ENCODE results near the gene SHROOM4.

SHROOM4 gene

DNA sequence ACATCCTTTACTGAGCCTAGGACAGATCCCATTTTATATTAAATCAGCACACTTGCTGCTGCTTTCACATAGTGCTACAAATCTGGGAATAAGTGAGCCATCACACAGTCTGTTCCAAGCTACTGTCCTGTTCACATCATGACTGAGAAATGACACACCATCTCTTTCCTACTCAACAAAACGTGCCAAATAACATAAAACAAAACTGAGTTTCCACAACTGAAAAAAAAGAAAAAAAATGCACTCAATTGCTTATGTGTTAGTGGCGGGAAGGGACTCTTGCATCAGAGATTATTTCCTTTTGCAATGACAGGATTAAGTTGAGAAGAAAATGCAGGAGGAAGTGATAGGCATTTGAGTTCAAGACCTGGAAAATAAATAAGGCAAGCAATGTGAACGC, 109.0 kb downstream of the SHROOM4 start:
- DNase-seq: no peak

DNA sequence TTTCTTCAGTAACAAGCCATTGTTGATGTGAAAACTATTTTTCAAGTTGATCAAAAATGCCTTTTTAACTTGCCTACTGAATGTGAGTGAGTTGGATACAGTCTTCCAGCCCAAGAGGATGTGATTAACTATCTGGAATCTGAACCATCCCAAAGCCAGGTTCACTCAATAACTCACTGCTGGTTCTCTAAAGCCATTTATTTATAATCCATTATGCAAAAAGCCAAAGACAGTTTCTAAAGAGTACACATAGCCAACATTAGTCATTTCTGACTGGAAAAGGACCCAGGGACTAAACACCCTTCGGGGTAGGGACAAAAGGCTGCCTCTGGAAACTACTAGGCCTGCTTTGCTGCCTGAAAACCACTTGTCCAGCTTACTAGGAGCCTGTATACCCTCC, 109.6 kb downstream of the SHROOM4 start:
- no peak for DNase-seq

DNA sequence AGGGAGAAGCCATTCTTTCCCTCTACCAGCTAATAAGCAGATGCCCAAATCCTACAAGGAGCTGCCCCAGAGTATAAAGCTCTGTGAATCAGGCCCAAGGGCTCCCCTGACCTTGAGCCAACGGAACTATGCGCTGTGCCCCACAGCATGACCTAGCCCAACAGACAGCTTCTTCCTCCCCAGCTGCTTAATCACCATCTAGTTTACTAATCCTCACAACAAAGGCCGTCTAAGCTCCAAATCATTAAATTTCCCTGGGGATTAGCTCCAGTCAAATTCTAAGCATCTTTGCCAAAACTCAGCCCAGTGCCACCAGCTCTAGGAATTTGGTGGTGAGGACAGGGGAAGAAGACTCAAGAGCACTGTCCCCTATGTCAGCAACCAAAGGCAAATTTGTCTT, 113.1 kb downstream of the SHROOM4 start:
- DNase-seq: no peak

DNA sequence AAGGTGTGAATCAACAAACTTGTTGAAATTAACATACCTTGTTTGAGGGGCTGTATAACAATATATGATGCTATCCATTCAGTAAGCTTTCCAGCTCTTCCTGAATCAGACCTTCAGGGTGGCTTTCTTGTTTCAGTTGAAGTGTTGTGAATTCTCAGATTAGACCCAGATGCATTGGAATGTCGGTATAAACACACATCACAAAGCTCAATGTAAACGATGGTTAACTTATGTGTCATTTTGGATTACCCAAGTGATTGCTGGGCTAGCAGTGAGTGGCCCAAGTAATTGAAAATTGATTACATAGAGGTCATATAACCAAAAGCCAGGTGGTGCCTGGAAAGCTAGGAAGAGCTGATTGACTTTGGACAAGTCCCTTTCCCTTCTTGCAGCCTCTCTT, 115.0 kb downstream of the SHROOM4 start:
- no peak for DNase-seq

DNA sequence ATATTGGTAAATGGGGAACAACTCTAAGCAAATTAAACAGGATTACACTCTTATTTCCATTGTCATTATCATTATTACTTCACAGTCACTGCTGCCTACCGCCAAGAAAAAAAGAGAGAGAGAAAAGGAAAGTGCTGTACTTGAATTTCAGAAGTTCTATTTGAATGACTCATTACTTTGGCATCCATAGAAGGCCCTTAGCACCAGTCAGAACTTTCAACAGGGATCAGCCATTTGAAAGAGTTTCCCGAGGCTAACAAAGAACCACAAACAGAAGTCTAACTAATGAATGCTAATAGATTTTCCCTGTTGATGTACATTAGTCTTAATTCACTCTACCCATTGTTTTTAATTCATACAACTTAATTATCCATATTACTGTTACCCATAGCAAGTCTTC, 116.3 kb downstream of the SHROOM4 start:
- DNase-seq: no peak

- DNase-seq: no peak
These were observed 122.2 kb downstream of the SHROOM4 start for GRCh38 chrX:50691820-50692219.

DNA sequence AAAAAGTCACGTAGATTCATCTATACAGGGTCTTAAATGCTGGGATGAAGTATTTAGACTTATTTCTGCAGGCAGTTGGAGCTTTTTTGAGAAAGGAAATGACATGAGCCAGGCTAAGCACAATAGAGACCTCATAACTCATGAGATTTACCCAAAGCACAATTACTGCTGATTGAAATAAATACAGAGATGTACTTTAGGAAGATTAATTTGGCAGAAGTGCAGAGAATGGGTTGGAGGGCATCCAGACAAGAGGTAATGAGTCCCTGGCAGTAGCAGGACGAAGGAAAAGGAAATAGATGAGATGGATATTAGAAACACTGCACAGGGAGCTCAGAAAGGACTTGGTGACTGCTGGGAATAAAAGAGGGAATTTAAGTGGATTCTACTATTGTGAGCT, 129.1 kb downstream of the SHROOM4 start:
- no peak for DNase-seq

- DNase-seq: no peak
These were observed 133.0 kb downstream of the SHROOM4 start for GRCh38 chrX:50680990-50681389.

GRCh38 chrX:50677789-50678188, 136.2 kb downstream of the SHROOM4 start:
- no peak for DNase-seq

DNA sequence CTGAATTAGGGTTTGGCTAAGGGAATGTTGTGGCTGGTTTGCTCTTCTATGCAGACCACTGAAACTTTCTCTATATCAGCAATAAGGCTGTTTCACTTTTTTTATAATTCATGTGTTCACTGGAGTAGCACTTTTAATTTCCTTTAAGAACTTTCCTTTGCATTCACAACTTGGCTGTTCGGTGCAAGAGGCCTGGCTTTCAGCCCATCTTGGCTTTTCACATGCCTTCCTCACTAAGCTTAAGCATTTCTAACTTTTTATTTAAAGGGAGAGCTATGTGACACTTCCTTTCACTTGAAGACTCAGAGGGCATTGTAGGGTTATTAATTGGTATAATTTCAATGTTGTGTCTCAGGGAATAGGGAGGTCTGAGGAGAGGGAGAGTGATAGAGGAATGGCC, 142.3 kb downstream of the SHROOM4 start:
- DNase-seq: no peak

DNA sequence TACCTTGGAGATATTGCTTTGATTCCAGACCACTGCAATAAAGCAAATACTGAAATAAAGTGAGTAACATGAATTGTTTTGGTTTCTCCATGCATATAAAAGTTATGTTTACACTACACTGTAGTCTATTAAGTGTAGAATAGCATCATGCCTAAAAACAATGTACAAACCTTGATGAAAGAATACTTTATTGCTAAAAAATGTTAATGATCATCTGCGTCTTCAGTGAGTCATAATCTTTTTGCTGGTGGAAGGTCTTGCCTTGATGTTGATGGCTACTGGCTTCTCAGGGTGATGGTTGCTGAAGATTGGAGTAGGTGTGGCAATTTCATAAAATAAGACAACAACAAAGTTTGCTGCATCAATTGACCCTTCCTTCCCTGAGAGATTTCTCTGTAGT, 145.1 kb downstream of the SHROOM4 start:
- no peak for DNase-seq

GRCh38 chrX:50648156-50648555, 165.8 kb downstream of the SHROOM4 start:
- no peak for DNase-seq

DNA sequence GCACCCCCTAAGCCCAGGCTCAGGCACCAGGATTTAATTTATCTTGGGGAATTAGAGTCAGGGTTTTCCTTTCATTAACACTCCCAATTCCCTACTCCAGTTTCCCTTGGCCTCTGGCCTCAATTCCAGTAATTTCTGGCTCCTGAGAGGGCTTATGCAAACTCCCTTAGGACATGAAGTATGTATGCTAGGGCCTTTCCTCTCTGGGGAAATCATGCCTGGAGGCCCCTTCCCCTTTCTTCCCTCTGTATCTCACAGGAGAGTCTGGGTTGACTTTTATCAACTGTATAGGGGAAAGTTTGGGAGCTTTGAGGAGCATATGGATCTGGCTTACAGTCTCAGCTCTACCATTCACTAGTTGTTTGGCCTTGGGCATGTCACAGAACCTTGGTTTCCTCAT, 169.5 kb downstream of the SHROOM4 start:
- DNase-seq: no peak

GRCh38 chrX:50643525-50644137, 170.4 kb downstream of the SHROOM4 start:
- DNase-seq: no peak

DNA sequence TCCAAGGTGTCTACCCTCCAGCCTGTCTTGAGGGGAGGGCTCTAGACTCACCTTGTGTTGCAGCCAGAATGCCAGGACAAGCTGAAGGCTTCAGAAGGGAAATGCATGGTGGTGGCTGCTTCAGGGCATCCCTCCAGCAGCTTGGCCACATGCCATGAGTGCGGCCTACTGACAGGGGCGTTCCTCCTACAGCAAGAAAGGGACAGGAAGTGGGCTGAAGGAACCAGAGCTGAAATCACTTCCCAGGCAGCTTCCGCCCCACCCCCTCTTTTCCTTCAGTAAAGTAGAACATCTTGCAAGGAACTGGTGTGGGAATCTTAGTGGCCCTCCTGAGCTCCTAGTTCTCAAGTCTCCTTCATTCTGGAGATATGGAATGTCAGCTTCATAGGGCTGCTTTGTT, 175.9 kb downstream of the SHROOM4 start:
- DNase-seq: no peak

DNA sequence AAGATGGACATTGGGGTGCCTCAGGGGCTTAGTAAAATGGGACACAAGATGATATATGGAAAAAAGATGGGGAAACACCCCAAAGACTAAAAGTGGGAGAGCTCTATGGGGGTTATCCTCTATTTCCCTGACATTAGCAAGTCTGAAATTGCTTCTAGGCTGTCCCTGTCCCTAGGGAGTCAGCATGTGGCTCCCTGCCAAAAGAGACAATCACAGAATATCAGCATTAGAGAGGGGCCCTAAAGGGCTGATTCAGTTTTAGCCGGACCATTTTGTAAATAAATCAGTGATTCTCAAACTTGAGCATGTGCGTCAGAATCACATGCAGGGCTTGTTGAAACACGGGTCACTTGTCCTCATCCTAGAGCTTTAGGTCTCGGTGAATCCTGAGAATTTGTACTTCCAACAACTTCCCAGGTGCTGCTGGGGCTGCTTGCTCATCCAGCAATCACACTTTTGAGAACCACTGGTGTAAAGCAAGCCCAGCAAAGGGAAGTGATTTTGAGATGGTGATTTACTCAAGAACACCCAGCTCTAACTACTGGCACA, 178.1 kb downstream of the SHROOM4 start:
- no peak for DNase-seq

- DNase-seq: no peak
These were observed 178.8 kb downstream of the SHROOM4 start for GRCh38 chrX:50635162-50635561.

- DNase-seq: no peak
These were observed 184.2 kb downstream of the SHROOM4 start for GRCh38 chrX:50629774-50630173.

- no peak for DNase-seq
These were observed 186.3 kb downstream of the SHROOM4 start for GRCh38 chrX:50627696-50628095.

DNA sequence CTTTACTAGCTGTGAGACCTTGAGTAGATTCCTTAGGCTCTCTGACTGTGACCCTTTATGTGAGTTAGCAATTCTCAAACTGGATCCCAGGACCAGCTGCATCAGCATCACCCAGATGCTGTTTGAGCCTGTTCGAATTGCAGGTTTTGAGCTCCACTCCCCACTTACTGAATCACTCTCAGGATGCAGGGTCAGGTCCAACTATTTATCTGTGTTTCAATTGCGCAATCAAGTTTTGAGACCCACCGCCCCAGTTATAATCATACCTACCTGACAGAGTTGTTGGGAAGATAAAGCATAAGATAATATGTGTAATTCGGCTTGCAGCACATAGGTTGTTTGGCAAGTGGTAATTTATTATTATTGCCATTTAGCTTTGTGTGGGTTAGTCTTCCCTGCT, 187.6 kb downstream of the SHROOM4 start:
- no peak for DNase-seq

DNA sequence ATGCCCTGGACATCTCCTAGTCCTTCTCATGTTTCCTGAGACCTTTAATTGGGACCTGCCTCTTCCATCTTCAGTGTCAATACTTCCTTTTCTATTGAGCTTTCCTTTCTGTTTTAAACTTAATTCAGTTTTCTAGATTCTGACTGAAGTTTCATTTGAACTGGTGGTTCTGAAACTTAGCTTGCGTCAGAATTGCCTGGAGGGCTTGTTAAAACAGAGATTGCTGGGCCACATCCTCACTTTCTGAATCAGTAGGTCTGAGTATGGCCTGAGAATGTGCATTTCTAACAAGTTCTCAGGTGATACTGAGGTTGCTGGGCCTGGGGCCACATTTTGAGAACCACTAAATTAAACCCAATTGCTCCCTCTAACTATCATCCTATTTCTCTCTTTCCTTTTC, 191.2 kb downstream of the SHROOM4 start:
- DNase-seq: no peak

DNA sequence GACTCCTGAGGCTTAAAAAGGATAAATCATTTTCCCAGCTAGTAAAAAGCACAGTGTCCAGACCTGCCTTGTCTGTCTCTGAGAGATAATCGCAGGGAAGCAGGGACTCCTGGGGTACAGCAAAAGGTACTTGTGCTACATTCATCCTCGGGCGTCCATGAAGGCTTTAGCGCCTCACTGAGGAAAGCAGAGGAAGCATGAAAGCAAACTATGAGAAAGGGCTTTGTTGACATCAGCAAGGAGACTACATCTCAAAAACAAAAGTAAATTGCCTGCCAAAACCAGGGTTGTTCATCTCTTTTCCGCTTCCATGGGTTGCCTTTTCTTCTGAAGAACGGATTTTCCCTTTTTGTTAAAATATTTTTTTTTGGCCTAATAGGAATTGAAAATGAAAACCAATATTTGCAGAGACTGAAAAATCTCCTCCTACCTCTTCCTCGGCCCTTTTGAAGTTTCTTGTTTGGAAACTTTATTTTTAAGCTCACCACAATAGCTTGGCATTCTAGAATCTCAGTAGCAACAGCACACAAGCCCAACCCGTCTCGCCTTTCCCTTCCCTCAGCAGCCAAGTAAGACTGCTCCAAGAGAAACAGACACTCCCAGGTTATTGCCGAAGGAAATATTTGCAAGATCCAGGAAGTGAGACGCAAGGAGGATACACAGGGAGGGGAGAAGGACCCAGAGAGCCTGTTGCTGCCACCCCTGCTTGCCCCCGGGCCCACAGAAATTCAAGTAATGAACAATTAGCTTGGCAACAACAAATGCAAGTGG, 195.0 kb downstream of the SHROOM4 start:
- DNase-seq: no peak

DNA sequence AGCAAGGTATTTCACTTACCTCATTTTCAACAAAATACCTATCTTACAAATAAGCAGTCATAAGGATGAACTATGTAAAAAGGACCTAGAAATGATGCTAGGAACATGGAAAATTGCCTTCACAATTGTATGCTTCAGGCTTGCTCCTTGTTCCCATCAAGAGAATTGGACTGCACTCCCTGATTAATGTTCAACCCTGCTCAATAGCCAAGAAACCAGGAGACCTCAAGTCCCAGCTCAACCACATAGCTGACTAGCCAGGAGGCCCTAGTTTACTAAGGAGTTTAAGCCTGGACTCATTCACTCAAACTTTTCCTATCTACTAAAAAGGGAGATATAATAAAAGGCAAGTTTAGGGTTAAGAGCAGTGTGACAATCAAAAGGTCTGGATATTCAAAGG, 196.8 kb downstream of the SHROOM4 start:
- no peak for DNase-seq

DNA sequence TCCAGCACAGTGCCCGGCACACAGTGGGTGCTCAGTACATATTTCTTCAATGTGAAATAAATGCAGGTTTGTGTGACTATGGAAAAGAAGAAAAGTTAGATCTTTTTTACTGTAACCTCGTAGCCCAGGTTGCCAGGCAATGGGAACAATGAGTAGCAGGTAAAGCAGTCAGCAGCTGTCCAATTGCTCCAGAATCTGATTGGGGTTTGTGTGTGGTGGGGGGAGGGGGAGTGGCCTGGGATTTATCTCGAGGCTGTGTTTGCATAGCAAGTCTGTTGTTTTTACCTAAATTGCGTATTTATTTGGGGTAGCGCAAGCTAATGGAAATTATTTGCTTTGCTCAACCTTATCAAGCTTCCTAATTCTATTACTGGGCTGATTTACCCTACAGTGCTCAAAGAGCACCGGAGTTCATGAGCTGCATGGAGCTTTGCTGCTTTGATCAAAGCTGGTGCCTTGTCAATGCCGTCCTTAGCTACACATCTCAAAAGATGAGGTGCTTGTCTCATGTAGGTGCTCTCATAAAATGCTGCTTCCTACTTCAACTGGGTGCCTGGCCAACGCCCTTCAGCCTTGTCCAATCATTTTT, 198.3 kb downstream of the SHROOM4 start:
- no peak for DNase-seq

Measured in activated CD4-positive, CD25-positive, alpha-beta regulatory T cell treated with anti-CD3 and anti-CD28 coated beads, Interleukin-2, amount 50 U/mL, for 72 hours (primary cell).